Effector memory CD8-positive, alpha-beta T cell (primary cell): ENCODE results near the gene IFT88.
A peak's percentile ranks its signal among the peaks of the same experiment; 100 is the strongest.

ENCODE experiments used
- ATAC-seq: fragments of 150-1000 bp; cut with Tn5 transposase; replicated peaks from 2 replicates; pipeline ENCODE4 v1.10.0; 2021; ENCODE audit warnings: mild to moderate bottlenecking, moderate library complexity
- DNase-seq, 3 experiments: peaks; one replicate each; pipeline ENCODE4 v3.0.0; 2021
- H3K27ac Mint-ChIP-seq, 2 donors: one replicate each; pipeline ENCODE4 v1.8.0; 2022; ENCODE audit warnings: mild to moderate bottlenecking in 2 of 2, mixed read lengths in 2 of 2, moderate library complexity in 2 of 2
- H3K27me3 Mint-ChIP-seq, 2 donors: one replicate each; pipeline ENCODE4 v1.8.0; 2022; ENCODE audit warnings: mixed read lengths in 2 of 2
- H3K36me3 Mint-ChIP-seq: one replicate; pipeline ENCODE4 v1.8.0; 2022; ENCODE audit warnings: mild to moderate bottlenecking, moderate library complexity, mixed read lengths; ENCODE audit not compliant: insufficient read depth
- H3K4me1 Mint-ChIP-seq, 2 donors: one replicate each; pipeline ENCODE4 v1.8.0; 2022; ENCODE audit warnings: low read depth in 2 of 2, mixed read lengths in 2 of 2
- H3K4me3 Mint-ChIP-seq, 2 donors: one replicate each; pipeline ENCODE4 v1.8.0; 2022; ENCODE audit warnings: mild to moderate bottlenecking in 2 of 2, mixed read lengths in 2 of 2, moderate library complexity in 2 of 2
- H3K9me3 Mint-ChIP-seq, 2 donors: one replicate each; pipeline ENCODE4 v1.8.0; 2022; ENCODE audit warnings: mixed read lengths in 2 of 2

Gene IFT88

DNA sequence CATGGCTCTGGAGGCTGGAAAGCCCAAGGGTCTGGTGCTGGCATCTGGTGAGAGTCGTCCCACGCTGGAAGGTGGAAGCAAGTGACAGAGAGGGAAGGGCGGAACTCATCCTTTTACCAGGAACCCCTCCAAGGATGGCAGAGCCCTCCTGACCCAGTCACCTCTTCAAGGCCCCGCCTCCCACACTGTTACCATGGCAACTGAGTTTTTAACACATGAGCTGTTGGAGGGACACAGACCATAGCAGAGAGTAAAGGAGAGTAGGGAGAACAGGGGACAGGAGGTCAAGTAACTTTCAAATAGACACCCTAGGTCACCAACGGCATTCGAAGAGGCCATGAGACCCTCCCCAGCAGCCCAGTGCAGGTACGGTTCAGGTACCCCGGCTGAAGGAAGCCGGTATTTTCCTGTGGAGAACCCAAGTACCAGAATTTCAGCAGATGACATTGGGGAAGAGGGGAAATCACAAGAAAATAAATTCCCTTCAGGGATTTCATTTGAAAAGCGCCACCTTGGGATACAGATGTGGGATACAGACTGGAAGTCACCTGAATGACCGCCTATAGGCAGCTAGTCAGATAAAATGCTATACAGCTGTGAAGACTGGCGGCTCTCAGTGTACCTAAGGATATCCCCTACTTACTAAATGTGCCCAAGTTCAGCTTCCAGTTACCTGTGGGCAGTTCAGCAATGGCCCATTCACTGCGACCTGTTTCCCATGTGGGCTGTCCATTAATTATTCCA, 144.5 kb downstream of the IFT88 start:
- H3K27ac Mint-ChIP-seq, result no peak overlapping the region
- H3K36me3 Mint-ChIP-seq, result no peaks in the 10 kb centered on the region
- H3K4me1 Mint-ChIP-seq, result peaks cover 2 to 7% of the 10 kb centered on the region in 2 donors
- no peak overlapping the region for H3K4me3 Mint-ChIP-seq
- DNase-seq (no peak), ATAC-seq (no peak)
- no peaks in the 10 kb centered on the region for H3K9me3 Mint-ChIP-seq
- peaks cover 19 to 49% of the 10 kb centered on the region in 2 donors for H3K27me3 Mint-ChIP-seq

DNA sequence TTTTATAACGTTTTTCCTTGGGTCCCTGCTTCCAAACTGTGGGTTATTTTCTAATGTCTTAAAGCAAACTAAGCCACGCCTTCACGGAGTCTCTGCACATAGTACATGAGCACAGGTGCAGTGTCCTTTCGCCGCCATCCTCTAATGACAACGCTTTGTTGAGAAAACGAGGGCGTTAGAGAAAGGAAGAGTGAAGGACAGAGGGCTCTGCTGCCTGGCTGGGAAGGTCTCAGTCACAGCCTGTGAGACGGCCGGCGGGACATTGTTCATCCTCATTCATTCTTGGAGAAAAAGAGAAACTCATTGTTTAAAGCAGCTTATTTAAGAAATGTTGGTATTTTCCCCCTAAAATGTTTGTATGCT, 146.0 kb downstream of the IFT88 start:
- peaks cover 19 to 51% of the 10 kb centered on the region in 2 donors for H3K27me3 Mint-ChIP-seq
- peaks cover 2 to 7% of the 10 kb centered on the region in 2 donors for H3K4me1 Mint-ChIP-seq
- no peaks in the 10 kb centered on the region for H3K9me3 Mint-ChIP-seq
- H3K4me3 Mint-ChIP-seq, result no peak overlapping the region
- ATAC-seq, result no peak
- DNase-seq, result no peak
- H3K36me3 Mint-ChIP-seq, result no peaks in the 10 kb centered on the region
- H3K27ac Mint-ChIP-seq, result peak overlapping the region in 1 of 2 donors; percentile 20

DNA sequence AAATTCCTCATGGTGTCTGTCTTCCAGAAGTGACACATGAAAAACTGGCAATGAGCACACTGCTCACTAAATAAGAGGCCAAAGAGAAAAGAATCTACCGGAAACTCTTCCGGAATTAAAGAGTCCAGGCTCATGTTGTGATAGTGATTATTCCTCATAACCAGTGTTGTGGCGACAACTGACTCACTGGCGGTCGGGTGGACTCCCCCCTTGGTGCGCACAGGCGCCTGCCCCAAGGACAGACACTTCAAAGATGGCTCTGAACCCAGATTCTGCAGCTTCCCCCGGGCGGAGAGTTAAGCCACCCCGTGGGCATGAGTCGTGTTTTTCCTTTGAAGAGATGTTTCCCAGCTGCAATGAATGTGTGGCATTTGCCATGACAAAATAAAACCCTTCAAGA, 146.8 kb downstream of the IFT88 start:
- Mint-ChIP-seq H3K4me3 (no peak overlapping the region), H3K36me3 (no peaks in the 10 kb centered on the region), H3K4me1 (peaks cover 2 to 7% of the 10 kb centered on the region in 2 donors), H3K9me3 (no peaks in the 10 kb centered on the region), H3K27me3 (peaks cover 19 to 51% of the 10 kb centered on the region in 2 donors), H3K27ac (no peak overlapping the region)
- no peak for DNase-seq
- ATAC-seq, result no peak

- ATAC-seq, result no peak
- DNase-seq, result no peak
- Mint-ChIP-seq H3K27ac (no peak overlapping the region), H3K36me3 (no peaks in the 10 kb centered on the region), H3K4me3 (no peak overlapping the region), H3K9me3 (no peaks in the 10 kb centered on the region), H3K4me1 (peaks cover 2 to 7% of the 10 kb centered on the region in 2 donors), H3K27me3 (peaks cover 19 to 51% of the 10 kb centered on the region in 2 donors)
Measured at GRCh38 chr13:20714161-20714560, 147.2 kb downstream of the IFT88 start.

GRCh38 chr13:20714563-20715329, 147.8 kb downstream of the IFT88 start:
- Mint-ChIP-seq H3K27me3 (peaks cover 19 to 51% of the 10 kb centered on the region in 2 donors), H3K4me3 (no peak overlapping the region), H3K4me1 (peaks cover 2 to 7% of the 10 kb centered on the region in 2 donors), H3K9me3 (no peaks in the 10 kb centered on the region), H3K36me3 (no peaks in the 10 kb centered on the region), H3K27ac (no peak overlapping the region)
- ATAC-seq (no peak), DNase-seq (no peak)

GRCh38 chr13:20715330-20715712, 148.4 kb downstream of the IFT88 start:
- no peaks in the 10 kb centered on the region for H3K36me3 Mint-ChIP-seq
- H3K27ac Mint-ChIP-seq, result no peak overlapping the region
- DNase-seq (no peak), ATAC-seq (no peak)
- no peak overlapping the region for H3K4me3 Mint-ChIP-seq
- peaks cover 19 to 51% of the 10 kb centered on the region in 2 donors for H3K27me3 Mint-ChIP-seq
- H3K4me1 Mint-ChIP-seq, result peaks cover 2 to 7% of the 10 kb centered on the region in 2 donors
- H3K9me3 Mint-ChIP-seq, result no peaks in the 10 kb centered on the region

- no peak overlapping the region for H3K27ac Mint-ChIP-seq
- H3K36me3 Mint-ChIP-seq, result no peaks in the 10 kb centered on the region
- DNase-seq, result no peak
- peaks cover 2 to 7% of the 10 kb centered on the region in 2 donors for H3K4me1 Mint-ChIP-seq
- H3K9me3 Mint-ChIP-seq, result no peaks in the 10 kb centered on the region
- ATAC-seq, result no peak
- H3K27me3 Mint-ChIP-seq, result peaks cover 21 to 41% of the 10 kb centered on the region in 2 donors
- no peak overlapping the region for H3K4me3 Mint-ChIP-seq
Measured at GRCh38 chr13:20716951-20717350, 150.0 kb downstream of the IFT88 start.

DNA sequence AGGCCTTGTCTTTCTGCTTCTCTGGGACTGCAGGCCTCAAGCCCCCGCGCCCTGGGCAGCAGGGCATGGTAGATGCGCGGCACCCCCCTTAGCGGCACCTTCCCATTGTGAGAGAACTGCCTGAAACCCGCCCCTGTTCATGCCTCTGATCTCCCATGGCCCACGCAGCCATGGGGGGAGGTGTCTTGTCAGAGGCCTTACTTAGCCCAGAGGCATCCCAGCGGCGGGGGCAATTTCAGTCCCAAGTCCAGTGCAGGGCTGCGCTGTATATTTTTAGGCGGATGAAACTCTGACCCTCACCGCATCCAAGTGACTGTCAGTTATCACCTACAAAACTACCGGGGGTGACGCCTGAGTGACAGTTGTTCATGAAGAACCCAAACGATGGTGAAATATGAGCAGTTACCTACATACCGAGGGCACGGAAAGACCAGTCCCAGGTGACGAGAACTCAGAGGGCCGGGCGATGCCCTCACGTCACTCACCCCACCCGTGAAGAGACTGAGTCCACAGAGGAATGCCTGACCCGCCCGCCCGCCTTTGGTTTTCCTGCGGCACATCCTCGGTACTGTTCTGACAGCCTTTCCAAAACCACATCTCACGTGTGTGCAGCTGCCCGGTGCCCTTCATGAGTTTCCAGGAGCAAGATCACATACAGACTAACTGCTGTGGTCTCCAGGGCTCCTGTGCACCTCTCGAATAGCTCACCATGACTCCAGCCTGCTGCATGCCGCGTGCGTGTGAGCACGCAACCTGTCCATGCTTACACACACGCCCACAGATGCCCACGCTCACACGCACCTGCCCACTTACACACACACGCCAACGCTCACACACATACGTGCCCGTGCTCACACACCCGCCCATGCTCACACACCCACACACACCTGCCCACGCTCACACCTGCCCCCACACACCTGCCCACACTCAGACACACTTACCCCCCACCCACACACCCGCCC, 150.9 kb downstream of the IFT88 start:
- H3K27me3 Mint-ChIP-seq, result peaks cover 25 to 33% of the 10 kb centered on the region in 2 donors
- H3K27ac Mint-ChIP-seq, result no peak overlapping the region
- H3K4me3 Mint-ChIP-seq, result no peak overlapping the region

DNA sequence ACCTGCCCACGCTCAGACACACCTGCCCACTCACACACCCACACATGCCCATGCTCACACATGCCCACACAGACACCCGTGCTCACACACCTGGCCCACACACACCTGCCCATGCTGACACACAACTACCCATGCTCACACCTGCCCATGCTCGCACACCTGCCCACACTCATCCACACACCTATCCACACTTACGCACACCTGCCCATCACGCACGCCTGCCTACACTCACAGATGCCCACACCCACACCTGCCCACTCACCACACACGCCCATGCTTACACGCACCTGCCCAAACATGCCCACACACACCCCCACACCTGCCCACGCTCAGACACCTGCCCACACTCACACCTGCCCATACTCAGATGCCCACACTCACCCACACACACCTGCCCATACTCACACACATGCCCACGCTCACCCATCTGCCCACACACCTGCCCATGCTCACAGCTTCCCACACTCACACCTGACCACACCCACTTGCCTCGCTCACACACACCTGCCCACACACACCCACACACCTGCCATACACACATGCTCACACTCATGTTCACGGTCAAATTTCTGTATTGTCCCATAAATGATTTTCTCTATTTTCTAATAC, 152.1 kb downstream of the IFT88 start:
- DNase-seq (no peak), ATAC-seq (no peak)
- H3K9me3 Mint-ChIP-seq, result no peaks in the 10 kb centered on the region
- H3K4me1 Mint-ChIP-seq, result no peaks in the 10 kb centered on the region
- no peaks in the 10 kb centered on the region for H3K36me3 Mint-ChIP-seq
- H3K27ac Mint-ChIP-seq, result no peak overlapping the region
- H3K27me3 Mint-ChIP-seq, result peaks cover 14 to 21% of the 10 kb centered on the region in 2 donors
- H3K4me3 Mint-ChIP-seq, result no peak overlapping the region

More for the DNA sequence above, 150.9 kb downstream of the IFT88 start:
- ATAC-seq (no peak), DNase-seq (no peak)
- Mint-ChIP-seq H3K4me1 (peaks cover 0 to 2% of the 10 kb centered on the region in 2 donors), H3K36me3 (no peaks in the 10 kb centered on the region), H3K9me3 (no peaks in the 10 kb centered on the region)

- Mint-ChIP-seq H3K4me3 (no peak overlapping the region), H3K9me3 (no peaks in the 10 kb centered on the region), H3K27me3 (peaks cover 11 to 14% of the 10 kb centered on the region in 2 donors), H3K4me1 (no peaks in the 10 kb centered on the region), H3K27ac (no peak overlapping the region), H3K36me3 (no peaks in the 10 kb centered on the region)
- DNase-seq (no peak), ATAC-seq (no peak)
Measured at GRCh38 chr13:20719783-20720182, 152.8 kb downstream of the IFT88 start.

DNA sequence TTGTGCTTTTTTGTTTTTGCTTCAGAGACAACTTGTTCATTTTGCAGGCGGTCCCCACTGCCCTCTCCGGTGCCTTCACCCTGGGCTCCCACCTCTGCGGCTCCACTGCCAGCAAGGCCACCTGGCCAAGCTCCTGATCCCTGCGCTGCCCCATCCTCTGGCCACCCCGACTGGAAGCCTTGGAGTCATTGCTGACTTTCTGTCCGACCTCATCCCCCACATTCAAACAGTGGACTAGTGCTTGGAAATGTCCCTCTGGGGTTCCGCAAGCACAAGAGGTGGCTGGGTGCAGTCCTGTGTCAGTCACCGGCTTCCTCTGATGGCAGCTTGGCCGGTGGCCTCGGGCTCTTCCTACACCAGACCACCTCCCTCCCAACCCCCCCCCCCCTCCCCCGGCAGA, 153.5 kb downstream of the IFT88 start:
- Mint-ChIP-seq H3K9me3 (no peaks in the 10 kb centered on the region), H3K36me3 (no peaks in the 10 kb centered on the region), H3K4me3 (no peak overlapping the region), H3K4me1 (no peaks in the 10 kb centered on the region), H3K27ac (no peak overlapping the region), H3K27me3 (peaks cover 9 to 11% of the 10 kb centered on the region in 2 donors)
- DNase-seq (no peak), ATAC-seq (no peak)

DNA sequence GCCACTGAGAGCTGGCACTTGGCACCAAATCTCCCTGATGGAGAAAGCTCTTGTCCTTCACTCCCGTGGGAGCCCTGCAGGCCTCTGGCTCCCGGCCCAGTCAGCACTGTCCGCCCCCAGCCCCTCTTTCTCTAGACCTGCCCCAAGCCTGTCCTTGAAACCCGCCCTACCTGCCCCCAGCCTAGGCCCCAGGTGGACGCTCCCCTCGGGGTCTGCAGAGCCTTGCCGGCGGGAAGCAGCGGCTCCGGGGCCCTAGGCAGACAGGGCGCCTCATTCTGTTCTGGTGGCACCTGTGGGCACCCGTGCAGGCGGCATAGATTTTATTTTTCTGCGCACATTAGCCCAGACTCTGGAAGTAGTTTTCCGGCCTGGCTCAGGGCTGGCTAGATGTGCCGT, 154.1 kb downstream of the IFT88 start:
- no peaks in the 10 kb centered on the region for H3K9me3 Mint-ChIP-seq
- no peak for ATAC-seq
- no peaks in the 10 kb centered on the region for H3K4me1 Mint-ChIP-seq
- no peak overlapping the region for H3K27ac Mint-ChIP-seq
- no peak overlapping the region for H3K4me3 Mint-ChIP-seq
- peaks cover 5 to 11% of the 10 kb centered on the region in 2 donors for H3K27me3 Mint-ChIP-seq
- DNase-seq, result no peak
- H3K36me3 Mint-ChIP-seq, result no peaks in the 10 kb centered on the region
